Stimulated activated CD4-positive, alpha-beta T cell treated with anti-CD3 and anti-CD28 coated beads, Interleukin-2, amount 100 ng/mL, for 48 hours (primary cell): ENCODE measurements around the gene GSG1L.

ENCODE experiments used
- DNase-seq, 2 donors: peaks; one replicate each; pipeline ENCODE4 v3.0.0-alpha.2; 2020

GSG1L gene

DNA sequence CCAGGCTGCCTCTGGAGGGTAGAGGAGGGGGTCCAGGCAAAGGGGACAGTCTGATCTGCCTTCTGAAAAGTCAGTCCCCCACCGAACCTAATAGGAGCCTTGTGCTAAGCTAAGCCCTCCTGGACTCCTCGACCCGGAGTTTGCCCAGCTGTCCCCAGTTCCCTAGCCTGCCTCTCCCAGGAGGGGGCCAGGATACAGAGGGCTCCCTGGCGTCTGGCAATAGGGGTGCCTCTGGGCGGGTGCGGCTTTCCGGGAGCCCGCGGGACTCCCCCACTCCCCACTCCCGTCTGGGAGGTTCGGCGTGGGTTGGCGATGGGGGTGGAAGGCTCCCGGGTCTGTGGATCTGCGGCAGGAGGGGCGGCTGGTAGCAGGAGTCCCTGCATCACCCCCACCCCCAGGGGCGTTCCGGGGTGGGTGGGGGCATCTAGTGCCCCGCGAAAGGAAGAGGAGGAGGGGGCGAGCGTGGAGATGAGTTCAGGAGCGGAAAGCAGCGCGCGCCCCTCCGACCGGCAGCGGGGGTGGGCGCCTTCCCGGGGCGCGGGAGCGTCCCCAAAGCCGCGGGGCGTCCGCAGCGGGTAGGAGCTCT, 1.2 kb downstream of the GSG1L start:
- no peak for DNase-seq

DNA sequence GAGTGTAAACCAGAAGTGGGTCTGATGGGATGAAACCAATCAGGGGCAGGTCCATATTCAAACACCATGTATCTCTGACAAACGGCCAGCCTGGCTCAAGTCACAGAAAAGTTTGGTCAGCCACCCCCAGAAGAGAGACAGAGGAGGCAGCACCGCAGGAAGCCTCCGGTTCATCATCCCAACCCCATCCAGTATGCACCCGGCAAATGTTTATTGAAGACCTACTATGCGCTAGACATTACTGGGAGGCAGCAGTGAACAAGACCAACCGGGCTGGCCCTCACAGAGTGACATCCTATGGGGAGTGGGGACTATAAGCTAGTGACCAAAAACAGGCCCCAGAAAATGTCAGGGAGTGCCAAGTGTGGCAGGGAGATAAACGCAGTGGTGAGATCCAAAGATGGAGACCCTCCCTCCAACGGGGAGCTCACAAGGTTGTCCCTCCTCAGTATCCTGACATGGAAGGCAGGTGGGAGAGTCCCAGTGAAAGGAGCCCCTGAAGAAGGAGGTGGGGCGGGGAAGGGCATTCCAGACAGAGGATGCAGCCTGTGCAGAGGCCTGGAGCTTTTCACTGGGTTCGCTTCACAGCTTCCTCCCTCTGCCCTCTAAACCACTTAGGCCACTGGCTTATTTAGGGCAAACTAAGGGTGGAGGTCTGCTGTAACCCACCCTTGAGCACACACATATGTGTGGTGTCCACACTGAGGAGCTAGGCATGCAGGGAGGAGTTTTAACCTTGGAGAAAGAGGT, 2.0 kb downstream of the GSG1L start:
- no peak for DNase-seq

DNA sequence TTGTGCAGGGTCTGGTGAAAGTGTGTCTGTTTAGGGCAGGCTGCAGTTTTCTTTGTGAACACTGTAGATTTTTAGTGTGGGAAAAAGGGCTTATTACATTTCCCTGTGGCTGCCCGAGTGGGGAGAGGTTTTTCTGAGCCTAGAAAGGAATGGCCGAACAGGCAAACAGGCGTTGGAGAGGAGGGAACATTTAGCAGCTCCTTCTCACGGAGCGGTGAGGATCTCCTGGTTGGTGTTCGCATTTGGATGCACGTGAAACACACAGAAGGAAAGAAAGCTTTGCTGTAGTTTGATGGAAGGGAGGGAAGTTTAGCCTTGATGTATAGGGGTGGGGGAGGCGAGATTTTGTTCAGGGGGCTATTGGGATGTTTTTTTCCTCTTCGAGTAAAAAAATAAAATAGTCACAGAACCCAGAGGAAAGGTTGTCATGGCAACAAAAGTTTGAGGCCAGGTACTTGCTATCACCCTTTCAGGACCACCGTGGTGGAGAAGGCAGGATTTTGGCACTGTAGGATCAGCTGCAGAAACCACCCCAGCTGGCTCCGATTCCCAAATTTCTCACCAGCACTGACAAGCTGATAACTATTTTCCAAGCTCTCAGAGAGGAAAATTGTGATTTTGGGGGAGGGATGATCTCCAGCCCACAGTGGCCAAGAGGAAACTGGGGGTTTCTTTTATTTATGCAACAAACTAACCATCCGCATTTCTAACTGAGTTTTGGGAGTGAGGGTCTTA, 3.5 kb downstream of the GSG1L start:
- no peak for DNase-seq

DNA sequence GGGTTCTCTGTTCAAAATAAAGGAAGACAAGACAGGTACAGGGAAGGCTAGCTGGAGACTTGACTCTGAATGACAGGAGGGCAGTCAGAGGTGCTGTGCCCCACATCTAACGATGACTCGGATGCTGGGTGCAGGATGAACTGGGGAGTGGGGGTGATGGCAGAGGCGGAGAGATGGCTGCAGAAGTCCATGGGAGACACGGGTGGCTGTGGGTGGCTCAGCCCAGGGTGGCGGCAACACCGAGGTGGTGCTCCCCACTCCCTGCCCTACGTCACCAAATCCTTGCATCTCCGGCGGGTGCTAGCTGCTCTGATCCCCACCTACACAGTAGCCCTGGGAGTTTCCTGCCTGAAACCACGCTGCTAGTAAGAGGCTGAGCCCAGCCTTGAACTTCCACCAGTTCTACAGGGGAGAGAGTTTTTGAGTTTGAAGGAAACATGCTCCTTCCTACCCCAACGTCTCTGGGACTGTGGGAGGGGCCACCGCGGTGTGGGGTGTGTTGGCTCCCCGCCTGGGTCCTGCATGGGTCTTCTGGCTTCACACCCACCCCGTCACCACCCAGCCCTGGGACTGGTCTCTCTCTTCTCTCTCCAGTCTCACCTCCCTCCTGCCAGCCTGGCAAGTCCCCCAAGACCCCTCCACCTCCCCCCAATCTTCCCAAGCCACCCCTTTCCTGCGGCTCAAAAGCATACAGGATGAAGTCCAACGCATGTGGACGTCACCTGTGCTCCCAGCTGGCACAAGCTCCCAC, 4.5 kb downstream of the GSG1L start:
- no peak for DNase-seq

DNA sequence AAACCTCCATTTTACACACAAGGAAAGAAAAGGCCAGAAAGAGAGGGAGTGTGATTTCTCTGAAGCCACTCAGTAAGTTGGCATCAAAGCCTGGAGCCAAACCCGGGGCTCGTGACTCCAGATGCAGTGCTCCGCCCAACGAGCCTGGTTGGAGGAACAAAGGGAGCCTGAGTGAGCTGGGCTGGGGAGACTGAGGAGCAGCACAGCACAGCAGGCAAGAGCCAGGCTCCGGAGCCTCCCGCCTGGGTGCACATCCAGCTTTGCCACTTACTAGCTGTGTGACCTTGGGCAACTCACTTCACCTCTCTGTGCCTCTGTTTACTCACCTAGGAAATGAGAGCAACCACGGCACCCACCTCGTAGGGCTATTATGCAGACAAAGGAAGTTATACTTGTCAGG, 5.6 kb downstream of the GSG1L start:
- DNase-seq: no peak

DNA sequence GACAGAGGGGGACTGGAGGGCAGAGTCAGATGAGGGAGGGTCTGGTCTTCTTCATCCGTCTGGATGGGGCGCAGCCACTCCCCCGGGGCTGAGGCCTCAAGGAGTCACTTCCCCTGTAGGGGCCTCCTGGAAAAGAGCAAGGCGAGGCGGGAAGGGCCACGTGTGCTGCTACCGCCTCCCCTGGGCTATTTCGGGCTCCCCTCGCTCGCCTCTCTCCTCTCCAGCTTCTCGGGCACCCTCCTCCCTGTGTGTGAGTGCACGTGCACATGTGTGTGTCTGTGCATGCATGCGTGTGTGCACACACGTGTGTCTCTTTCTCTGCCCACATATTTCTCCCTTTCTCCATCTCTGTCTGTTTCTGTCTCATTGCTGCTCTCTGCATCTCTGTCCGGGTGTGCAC, 10.1 kb downstream of the GSG1L start:
- DNase-seq: no peak

DNA sequence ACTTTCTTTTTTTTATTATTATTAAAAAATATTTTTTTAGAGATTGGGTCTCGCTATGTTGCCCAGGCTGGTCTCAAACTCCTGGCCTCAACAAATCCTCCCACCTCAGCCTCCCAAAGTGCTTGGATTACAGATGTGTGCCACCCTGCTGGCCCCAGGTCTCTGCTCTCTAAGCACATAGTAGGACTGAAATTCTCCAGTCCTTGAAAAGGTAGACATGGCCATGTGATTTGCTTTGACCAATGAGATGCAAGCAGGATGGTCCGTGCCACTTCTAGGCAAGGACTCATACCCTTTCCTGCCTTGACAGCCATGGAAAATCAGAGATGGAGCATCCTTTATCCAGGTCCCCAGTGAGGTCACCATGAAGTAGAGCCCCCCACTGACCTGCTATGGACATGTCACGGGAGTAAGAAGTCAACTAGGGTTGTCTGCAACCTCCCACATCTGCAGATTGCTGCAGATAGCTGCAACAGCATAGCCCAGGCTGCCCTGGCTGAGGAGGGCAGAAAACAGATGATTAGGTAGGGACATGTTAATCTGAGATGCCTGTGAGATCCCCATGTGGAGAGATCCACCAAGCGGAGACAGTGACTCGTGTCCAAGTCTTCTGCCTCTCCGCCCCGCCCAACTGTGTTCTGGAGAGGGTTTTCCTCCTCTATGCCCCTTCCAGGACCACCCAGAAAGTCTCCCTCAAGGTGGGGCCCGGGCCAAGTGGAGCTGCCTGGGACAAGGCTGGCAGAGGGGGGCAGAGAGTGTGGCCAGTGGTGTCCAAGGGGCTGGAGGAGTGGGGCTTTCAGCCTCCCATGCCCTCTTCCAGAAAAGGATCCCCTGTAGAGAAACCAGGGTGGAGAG, 11.0 kb downstream of the GSG1L start:
- no peak for DNase-seq

DNA sequence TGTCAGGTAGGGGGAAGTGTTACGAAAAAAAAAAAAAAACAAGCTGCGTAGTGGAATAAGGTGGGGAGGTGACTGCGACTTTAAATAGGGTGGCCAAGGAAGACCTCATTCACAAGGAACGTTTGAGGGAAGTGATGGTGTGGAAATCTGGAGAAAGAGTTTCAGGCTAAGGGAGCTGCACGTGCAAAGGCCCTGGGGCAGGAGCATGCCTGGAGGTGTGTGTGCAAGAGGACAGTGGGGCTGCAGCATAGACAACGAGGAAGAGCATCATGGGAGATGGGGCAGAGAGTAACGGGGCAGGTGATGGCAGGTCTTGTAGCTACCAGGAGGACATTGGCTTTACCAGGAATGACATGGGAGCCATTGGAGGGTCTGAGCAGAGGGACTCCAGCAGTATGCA, 12.0 kb downstream of the GSG1L start:
- no peak for DNase-seq

DNA sequence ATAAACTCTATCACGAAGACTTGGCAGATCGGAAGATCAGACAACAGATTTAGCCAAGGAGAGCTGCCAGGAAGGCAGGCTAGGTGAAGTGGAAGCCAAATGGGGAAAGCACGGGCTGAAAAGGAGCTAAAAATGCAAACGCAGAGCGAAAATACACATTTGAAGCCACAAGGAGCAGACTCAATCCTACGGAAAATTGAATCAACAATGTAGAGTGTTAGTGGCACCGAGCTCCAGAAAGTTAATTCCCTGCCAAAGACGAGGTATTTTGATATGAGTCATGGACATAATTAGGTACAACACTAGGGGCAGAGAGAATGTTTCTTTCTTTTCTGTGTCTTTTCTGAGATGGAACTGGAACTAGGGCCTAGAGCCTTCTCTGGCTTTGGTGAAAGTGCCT, 20.7 kb downstream of the GSG1L start:
- DNase-seq: no peak

DNA sequence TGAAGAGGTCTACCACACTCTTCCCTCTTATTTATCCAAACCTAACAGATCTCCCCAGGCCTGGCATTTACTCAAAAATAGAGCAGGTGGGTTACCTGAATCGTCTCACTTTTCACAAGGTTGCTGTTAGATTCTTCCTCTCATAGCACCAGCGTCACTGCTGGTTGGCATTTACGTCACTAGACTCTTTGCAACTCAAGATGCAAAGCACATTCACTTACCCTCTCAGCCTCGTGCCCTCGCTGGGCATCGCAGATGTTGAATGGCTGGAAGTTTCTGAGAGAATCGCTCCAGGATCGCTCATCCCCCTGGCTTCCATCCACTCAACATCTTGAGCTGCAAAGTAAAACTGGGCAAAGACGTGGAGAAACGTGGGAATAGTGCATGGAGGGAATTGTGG, 21.9 kb downstream of the GSG1L start:
- no peak for DNase-seq

DNA sequence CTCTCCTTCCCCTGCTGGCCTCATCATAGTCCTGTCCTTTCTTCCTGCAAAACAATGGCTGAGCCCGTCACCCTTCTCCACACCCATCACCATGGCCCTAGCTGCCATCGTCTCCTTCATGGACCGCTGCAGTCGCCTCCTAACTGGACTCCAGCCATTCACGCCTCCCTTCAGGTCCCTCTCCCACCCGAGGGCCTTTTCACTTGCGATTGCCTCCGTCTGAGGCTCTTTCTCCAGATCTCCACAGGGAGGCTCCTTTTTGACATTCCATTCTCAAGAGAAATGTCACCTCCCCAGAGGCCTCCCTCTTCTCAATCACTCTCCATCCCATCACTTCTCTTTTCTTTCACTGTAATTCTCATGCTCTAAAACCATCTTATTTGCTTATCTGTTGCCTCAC, 23.5 kb downstream of the GSG1L start:
- no peak for DNase-seq

DNA sequence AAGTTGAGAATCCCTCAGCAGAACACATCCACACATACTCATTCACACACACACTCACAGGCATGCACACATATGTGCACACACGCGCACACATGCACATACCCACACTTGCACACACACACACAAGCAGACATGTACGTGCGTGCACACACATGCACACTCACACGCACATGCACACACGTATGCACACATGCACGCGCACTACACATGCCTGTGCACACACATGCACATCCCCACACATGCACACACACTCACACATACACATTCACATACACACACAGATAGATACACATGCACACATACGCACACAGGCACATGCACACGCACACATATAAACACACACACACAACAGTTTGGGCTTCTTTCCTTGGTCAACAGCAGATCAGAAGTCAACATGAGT, 24.0 kb downstream of the GSG1L start:
- no peak for DNase-seq

DNA sequence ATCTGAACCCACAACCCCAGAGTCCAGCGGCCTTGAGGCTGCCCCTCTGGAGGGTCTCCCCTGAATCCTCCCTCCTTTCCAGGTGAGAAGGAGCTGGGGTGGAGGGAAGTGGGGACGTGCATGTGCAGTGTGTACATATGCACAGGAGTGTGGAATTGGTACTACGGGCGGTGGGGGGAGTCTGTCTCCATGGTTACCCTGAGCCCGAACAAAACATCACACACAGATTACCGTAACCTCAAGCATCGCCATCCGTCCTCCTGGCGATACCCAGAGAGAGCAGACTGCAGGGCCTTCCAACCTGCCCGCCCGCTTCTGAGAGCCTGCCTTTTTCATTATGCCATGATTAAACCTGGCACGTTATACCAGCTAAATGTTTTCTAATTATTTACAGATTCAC, 25.1 kb downstream of the GSG1L start:
- DNase-seq: no peak

DNA sequence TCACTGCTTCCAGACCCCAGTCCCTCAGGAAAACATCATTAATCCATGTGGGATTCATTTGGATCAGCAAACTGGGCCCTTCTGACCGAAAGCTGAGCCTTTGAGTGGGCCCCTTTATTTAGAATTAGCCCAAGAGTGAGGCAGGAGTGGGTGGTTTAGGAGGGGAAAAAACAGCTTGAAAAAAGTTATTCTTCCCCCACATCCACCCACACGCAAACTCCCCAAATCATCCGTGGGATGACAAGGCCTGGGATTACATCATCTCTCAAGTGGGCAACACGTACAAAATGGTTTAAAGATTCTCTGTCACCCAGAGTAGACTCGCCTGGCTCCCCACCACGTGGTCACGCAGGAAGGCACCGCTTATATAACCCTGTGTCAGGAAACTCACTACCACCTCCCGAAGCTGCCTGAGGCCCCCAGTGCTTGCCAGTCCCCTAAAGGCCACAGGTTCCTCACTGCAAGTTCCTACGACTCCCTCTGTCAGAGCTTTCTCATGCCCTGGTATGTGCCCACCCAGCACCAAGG, 27.6 kb downstream of the GSG1L start:
- DNase-seq: no peak

DNA sequence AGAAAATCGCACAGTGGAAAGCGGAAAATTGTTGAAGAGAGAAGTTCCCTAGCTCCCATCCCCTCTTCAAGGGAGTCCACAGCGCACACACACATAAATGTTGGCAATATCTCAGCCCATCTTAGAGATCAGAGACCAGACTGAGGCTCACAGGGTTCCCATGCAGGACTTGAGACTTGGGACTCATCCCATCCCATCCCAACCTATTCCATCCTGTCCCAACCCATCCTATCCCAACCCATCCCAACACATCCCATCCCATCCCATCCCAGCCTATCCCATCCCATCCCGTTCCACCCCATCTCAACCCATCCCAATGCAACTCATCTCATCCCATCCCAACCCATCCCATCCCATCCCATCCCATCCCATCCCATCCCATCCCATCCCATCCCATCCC, 29.6 kb downstream of the GSG1L start:
- DNase-seq: no peak

DNA sequence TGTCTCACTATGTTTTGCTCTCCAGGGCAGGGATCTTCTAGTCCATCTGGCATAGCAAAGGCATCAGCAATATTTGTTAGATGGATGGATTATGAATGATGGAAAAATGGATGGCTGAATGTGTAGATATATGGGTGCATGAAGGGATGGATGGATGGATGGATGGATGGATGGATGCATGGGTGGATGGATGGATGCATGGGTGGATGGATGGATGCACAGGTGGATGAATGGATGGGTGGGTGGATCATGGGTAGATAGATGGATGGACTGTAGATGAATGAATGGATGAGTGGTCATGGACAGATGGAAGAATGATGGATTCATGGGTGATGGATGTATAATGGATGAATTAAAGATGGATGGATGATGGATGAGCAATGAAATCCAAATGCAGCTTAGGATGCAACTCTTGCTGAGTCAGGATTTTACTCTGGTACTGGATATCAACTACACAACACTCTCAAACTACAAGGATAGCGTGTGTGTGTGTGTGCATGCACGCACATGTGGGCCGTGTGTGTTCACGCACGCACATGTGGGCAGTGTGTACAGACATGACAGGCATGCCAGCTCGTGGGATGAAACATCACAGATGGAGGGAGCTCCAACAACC, 34.0 kb downstream of the GSG1L start:
- no peak for DNase-seq

DNA sequence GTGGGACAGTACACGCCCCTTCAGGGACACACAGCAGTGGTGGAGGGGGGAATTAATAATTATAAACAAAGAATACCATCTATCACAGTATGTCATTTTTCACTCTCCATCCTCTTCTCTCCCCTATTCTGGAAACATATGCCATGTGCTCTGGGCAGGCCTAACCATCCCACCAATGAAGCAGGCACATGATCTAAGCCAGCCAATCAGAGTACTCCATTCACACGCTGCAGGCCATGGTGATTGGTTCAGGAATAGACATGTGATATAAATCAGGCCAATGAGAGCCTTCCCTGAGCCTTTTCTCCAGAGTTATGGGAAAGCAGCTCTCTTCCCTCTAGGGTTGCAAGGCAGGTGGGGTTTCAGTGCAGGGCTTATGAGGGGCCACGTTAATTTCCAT, 36.5 kb downstream of the GSG1L start:
- DNase-seq: no peak

DNA sequence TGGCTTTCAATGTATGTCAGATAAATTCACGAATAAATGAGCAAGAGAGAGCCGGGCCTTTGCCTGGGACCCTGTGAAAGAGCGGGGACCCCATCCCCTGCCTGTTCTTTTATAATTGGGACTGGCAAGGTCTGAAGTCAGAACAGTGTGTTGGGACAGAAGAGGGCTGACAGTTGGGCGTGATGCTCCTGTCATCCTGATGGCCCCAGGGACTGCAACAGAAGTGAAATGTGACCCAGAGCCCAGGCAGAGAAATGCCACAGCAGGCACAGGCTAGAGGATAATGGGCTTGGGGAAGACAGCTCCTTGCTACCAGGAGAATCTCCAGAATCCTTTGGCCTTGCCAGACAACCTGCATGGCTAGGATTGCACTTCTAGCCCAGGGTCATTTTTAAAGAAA, 37.9 kb downstream of the GSG1L start:
- no peak for DNase-seq

DNA sequence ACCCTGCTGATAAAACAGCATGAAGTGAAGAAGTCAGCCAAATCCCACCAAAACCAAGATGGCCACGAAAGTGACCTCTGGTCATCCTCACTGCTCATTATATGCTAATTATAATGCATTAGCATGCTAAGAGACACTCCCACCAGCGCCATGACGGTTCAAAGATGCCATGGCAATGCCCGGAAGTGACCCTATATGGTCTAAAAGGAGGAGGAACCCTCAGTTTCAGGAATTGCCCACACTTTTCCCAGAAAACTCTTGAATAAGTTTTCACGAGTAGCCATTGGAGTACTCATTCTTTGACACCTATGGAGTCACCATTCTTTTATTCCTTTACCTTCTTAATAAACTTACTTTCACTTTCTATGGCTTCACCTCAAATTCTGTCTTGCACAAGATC, 44.3 kb downstream of the GSG1L start:
- DNase-seq: no peak

DNA sequence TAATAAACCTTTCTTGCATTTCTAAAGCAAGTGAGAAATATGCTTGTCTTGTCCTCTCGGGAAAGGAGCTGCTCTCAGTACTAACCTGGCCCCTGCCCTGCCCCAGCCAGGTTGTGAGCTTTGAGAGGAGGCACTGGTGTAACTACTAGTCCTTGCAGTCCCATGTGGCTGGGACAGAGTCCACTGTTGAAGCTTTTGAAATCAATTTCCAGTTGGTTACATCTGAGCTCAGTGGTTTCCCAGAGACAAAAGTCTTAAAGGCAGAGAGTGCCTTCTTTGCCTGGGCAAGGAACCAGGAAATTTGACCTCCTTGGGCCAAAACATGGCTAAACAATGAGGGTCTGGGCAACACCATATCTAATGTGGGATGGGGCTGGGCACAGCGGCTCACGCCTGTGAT, 48.7 kb downstream of the GSG1L start:
- DNase-seq: no peak

DNA sequence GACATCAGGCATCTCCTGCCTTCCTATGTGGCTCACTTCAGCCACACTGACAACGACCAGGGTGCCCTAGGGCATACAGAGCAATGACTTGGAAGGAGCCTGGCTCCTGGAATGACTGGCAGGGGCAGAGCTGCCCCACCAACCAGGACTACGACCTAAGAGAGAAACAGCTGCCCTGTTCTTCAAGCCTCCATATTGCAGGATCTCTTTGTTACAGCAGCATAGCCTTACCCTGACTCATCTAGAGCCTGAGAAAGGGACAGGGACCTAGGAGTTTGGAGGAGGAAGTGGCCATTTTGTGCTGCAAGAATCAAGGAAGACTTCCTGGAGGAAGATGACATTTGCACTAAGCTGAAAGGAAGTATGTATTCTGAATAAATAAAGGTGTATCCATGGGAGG, 49.6 kb downstream of the GSG1L start:
- no peak for DNase-seq

DNA sequence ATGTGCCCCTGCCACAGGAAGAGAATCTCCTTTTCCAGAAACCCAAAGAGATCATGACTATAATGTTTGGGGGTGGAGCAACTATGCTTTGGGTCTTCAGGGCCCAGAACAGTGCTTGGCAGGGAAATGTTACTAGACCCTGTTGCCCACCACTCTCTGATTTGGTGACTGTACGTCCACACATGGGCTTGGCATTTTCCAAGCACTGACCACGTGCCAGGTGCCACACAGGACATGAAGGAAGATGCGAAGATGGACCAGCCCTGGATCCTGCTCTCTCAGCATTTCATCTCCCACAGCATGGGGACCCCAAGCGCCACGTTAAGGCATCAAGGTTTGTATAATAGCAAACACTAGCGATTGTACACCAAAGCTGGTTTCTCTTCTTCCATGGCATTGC, 50.1 kb downstream of the GSG1L start:
- DNase-seq: no peak
